PC-3 (cell line): ENCODE results near the gene EPN1.

ENCODE experiments used
- EZH2phosphoT487 ChIP-seq: fragments of 300-600 bp; sonication (generic); IDR thresholded peaks from 2 replicates; pipeline ENCODE4 v1.6.1; 2018; ENCODE audit warnings: mild to moderate bottlenecking, antibody characterized with exemption, low read length, borderline replicate concordance
- TF ChIP-seq, protein P1 (sequence below): fragments of 300-600 bp; sonication (generic); conservative IDR thresholded peaks from 2 replicates; pipeline ENCODE4 v1.5.1; 2017; ENCODE audit warnings: antibody characterized with exemption, low read depth, mild to moderate bottlenecking, low read length

- TF ChIP-seq, protein P1, sequence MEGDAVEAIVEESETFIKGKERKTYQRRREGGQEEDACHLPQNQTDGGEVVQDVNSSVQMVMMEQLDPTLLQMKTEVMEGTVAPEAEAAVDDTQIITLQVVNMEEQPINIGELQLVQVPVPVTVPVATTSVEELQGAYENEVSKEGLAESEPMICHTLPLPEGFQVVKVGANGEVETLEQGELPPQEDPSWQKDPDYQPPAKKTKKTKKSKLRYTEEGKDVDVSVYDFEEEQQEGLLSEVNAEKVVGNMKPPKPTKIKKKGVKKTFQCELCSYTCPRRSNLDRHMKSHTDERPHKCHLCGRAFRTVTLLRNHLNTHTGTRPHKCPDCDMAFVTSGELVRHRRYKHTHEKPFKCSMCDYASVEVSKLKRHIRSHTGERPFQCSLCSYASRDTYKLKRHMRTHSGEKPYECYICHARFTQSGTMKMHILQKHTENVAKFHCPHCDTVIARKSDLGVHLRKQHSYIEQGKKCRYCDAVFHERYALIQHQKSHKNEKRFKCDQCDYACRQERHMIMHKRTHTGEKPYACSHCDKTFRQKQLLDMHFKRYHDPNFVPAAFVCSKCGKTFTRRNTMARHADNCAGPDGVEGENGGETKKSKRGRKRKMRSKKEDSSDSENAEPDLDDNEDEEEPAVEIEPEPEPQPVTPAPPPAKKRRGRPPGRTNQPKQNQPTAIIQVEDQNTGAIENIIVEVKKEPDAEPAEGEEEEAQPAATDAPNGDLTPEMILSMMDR = no peak
- no peak for TF ChIP-seq EZH2phosphoT487
Observed at GRCh38 chr19:55692681-55693081, 17.7 kb downstream of the EPN1 start.
